Activated naive CD4-positive, alpha-beta T cell treated with anti-CD3 and anti-CD28 coated beads, Interleukin-2, amount 50 U/mL, for 72 hours (primary cell): ENCODE data around the gene MSL3. TPM values are rescaled to one million over a fixed set of nuclear protein-coding genes. Genes with fewer than 3 reads are reported as not detected.

Experiments
- ATAC-seq, 2 donors: fragments of 150-1000 bp; cut with Tn5 transposase; 2 replicates each; pipeline ENCODE4 v1.10.0; 2021; ENCODE audit warnings: mild to moderate bottlenecking in 2 of 2, moderate library complexity in 2 of 2
- DNase-seq, 2 donors: peaks; one replicate each; pipeline ENCODE4 v3.0.0; 2021 to 2022; ENCODE audit warnings: low spot score in 2 of 2
- H3K27ac Mint-ChIP-seq, 2 donors: one replicate each; pipeline ENCODE4 v1.8.0; 2022; ENCODE audit warnings: mild to moderate bottlenecking in 2 of 2, mixed read lengths in 2 of 2
- H3K36me3 Mint-ChIP-seq, 2 donors: one replicate each; pipeline ENCODE4 v1.8.0; 2022; ENCODE audit warnings: mixed read lengths in 2 of 2
- H3K9me3 Mint-ChIP-seq, 2 donors: one replicate each; pipeline ENCODE4 v1.8.0; 2022; ENCODE audit warnings: mixed read lengths in 2 of 2
- total RNA-seq, 2 donors: library from RNA; stranded (reverse); gene quantifications; one replicate each; pipeline ENCODE4 v1.2.3, GENCODE V29; 2022

The MSL3 gene
- total RNA-seq, 2 donors from 2014 or later: 38.4 to 72.3 TPM

DNA sequence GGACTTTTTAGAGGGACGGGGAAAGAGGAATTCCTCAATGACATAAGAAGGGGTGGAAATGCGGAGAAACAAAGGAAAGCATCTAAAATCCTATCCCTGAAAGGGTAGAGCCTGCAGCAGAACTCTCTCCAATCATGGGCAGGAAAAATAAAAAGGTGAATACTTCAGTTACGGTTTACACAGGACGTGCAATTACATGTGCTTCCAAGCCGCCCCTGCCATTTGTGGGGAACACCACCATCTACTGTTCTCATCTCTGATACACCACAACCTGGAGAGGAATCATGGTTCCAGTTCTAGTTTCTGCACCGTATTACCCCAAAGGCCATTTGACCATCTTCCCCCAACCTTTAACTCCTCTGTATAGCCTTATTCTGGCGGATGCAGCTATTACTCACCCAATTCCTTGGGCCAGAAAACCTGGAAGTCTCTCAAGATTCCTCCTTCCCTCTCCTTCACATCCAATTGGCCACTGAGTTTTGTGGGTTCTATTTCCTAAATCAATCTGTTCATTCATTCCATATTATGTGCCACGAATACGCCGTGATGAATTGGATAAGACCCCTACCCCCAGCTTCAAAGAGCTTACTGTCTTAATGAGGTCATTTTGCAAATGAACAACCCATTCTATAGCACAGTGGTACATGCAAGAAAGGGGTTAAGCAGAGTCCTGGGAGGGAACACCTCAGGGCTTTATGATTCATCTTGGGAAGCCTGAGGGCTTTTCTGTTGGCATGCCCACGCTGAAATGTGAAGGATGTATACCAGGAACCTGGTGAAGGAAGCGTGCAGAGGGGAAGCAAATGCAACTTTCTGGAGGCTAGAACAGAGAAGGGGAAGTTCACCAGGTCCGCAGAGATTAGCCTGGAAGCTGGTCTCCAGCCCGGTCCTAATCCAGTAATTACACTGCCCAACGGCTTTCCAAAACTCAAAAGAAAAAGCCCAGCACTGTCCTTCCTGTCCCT lies 1.4 kb upstream of the MSL3 start:
- no peak for DNase-seq
- Mint-ChIP-seq H3K36me3 (peaks cover 10 to 14% of the 10 kb centered on the region in 2 donors), H3K9me3 (no peaks in the 10 kb centered on the region), H3K27ac (peak overlapping the region; percentile 67 to 77)
- no peak for ATAC-seq

DNA sequence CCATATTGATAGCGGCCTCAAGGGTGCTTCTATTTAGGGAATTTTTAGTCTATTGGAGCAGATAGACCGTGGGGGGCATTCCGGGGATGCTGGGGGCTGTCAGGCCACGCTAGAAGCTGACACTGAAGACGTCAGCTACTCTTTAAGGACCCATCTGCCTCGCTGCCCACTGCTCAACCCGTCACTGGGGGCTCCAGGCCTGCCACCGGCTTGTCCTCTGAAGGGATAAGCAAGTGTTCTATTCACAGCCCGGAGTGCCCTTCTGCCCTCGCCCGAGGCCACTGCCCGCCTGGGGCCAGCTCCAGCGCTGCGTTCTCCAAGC lies 679 bp upstream of the MSL3 start:
- DNase-seq (no peak), ATAC-seq (no peak)
- Mint-ChIP-seq H3K9me3 (no peaks in the 10 kb centered on the region), H3K36me3 (peaks cover 18 to 21% of the 10 kb centered on the region in 2 donors), H3K27ac (peak overlapping the region in 1 of 2 donors; percentile 67)

- DNase-seq: peak; percentile 84 to 88
- H3K27ac Mint-ChIP-seq: peak overlapping the region; percentile 94 to 100
Observed at GRCh38 chrX:11758400-11759171, 549 bp downstream of the MSL3 start.

GRCh38 chrX:11759172-11759460 lies 1.1 kb downstream of the MSL3 start:
- DNase-seq (no peak), ATAC-seq (no peak)
- Mint-ChIP-seq H3K9me3 (no peaks in the 10 kb centered on the region), H3K27ac (peak overlapping the region; percentile 94 to 100), H3K36me3 (peaks cover 35 to 37% of the 10 kb centered on the region in 2 donors)

More at GRCh38 chrX:11758400-11759171, 549 bp downstream of the MSL3 start:
- Mint-ChIP-seq H3K36me3 (peaks cover 30 to 32% of the 10 kb centered on the region in 2 donors), H3K9me3 (no peaks in the 10 kb centered on the region)
- ATAC-seq: peak; percentile 62 to 68

DNA sequence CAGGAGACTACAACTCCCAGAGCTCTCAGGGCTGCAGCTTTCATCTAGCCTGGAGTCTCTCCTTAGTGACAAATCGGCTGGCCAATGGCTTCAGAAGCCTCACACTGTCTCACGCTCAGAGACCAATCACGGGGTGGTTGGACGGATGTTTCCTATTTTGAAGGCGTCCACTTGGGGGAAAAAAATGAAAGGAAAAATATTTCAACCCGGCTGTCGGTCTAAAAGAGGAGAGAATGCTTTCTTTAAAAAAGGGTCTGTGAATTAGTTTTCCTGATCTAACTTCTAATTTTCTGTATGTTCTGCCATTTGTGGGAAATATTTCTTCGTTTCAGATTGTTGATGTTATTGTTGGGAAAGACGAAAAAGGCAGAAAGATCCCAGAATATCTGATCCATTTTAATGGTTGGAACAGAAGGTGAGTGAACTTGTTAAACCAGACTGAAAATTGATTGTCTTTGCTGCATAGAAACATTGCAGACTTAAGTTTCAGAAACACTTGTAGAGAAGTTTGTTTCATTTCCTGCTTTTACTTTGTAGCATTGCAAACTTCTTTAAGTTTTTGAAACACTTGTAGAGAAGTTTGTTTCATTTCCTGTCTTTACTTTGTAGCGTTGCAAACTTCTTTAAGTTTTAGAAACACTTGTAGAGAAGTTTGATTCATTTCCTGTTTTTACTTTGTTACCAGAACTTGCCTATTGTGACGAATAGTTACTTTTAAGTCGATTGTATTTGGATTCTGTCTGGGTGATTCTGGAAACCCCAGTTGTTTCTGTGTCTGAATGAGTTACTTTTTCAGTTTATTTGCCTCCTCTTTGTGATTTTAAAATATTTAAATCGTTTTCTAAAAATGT lies 1.6 kb downstream of the MSL3 start:
- peak; percentile 51 to 59 for DNase-seq
- H3K36me3 Mint-ChIP-seq: peaks cover 41 to 43% of the 10 kb centered on the region in 2 donors
- ATAC-seq: peak; percentile 80 to 83
- H3K27ac Mint-ChIP-seq: peak overlapping the region; percentile 94 to 100
- H3K9me3 Mint-ChIP-seq: no peaks in the 10 kb centered on the region

DNA sequence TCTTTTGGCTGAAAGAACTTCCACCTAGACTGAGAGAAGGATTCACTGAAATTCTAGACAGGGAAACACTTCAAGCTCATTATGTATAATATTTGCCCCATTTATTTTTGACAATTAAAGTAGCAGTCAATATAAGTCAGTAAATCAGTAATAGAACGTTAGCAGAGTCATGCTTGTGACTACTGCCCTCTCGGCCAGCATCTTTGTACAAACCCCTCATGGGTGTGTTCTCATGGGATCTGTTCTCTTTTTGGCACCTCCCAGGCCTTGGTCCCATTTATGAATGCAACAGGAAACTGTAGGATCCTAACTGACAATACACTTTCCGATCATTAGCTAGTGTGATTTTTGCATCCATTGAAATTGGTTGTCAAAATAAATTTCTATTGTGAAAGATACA lies 2.9 kb downstream of the MSL3 start:
- DNase-seq: no peak
- H3K36me3 Mint-ChIP-seq: peaks cover 54% of the 10 kb centered on the region in 2 donors

DNA sequence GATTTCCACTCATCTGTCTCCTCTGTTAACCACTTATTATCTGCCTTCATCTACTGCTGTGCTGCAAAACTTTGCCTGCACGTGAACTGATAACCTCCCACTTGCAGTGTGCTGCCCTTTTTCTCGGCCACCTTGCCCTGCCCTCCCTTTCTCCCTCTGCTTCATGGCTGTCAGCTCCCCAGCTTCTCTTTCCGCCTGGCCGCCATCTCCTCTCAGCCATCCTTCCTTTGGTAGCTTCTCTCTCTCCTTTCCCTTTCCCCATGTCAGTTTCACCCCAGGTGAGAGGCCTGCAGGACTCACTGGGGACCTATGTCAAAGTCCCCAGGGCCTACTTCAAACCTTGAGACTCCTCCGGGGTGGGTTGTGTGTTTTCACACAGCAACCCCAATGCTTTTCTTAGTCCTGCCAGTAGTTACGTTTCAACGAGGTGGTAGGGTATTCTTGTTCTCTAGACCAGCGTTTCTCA lies 6.6 kb downstream of the MSL3 start:
- ATAC-seq (peak; percentile 41), DNase-seq (no peak)
- Mint-ChIP-seq H3K9me3 (no peaks in the 10 kb centered on the region), H3K27ac (peak overlapping the region; percentile 94 to 99), H3K36me3 (peaks cover 49 to 58% of the 10 kb centered on the region in 2 donors)

More for the DNA sequence above, 2.9 kb downstream of the MSL3 start:
- H3K9me3 Mint-ChIP-seq: no peaks in the 10 kb centered on the region
- peak overlapping the region; percentile 94 to 96 for H3K27ac Mint-ChIP-seq
- no peak for ATAC-seq

- ATAC-seq: peak in 1 of 2 donors; percentile 30
- no peaks in the 10 kb centered on the region for H3K9me3 Mint-ChIP-seq
- H3K27ac Mint-ChIP-seq: peak overlapping the region; percentile 94 to 99
- no peak for DNase-seq
- H3K36me3 Mint-ChIP-seq: peaks cover 49 to 58% of the 10 kb centered on the region in 2 donors
Observed at GRCh38 chrX:11765449-11765848, 7.4 kb downstream of the MSL3 start.

DNA sequence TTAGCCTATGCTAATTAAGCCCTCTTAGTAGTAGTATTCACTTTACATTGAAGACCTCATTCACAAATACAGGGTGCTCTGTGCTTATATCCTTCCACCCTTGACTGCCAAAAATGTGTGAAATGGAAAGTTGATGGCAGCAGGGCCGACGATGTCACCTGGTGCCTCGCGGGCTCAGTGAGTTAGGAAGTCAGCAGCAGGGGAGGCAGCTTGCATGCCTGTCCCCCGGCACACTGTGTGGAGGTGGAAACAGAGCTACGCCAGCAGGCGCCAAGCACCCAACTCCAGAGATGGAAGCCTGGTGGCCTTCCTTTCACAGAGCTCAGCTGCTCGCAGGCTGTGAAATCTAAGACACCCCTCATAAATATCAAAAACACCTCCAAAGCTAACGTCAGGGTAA lies 8.4 kb downstream of the MSL3 start:
- ATAC-seq: peak; percentile 13 to 14
- Mint-ChIP-seq H3K9me3 (no peaks in the 10 kb centered on the region), H3K36me3 (peaks cover 44 to 49% of the 10 kb centered on the region in 2 donors), H3K27ac (peak overlapping the region; percentile 46 to 94)
- no peak for DNase-seq

- peaks cover 32 to 33% of the 10 kb centered on the region in 2 donors for H3K36me3 Mint-ChIP-seq
- peak overlapping the region; percentile 32 to 83 for H3K27ac Mint-ChIP-seq
- DNase-seq: no peak
- no peaks in the 10 kb centered on the region for H3K9me3 Mint-ChIP-seq
- ATAC-seq: peak; percentile 52 to 53
Observed at GRCh38 chrX:11768039-11768438, 10.0 kb downstream of the MSL3 start.

GRCh38 chrX:11770320-11770719 lies 12.3 kb downstream of the MSL3 start:
- peaks cover 9 to 17% of the 10 kb centered on the region in 2 donors for H3K36me3 Mint-ChIP-seq
- DNase-seq: no peak
- peak overlapping the region; percentile 95 for H3K27ac Mint-ChIP-seq
- ATAC-seq: peak; percentile 62 to 73
- no peaks in the 10 kb centered on the region for H3K9me3 Mint-ChIP-seq

DNA sequence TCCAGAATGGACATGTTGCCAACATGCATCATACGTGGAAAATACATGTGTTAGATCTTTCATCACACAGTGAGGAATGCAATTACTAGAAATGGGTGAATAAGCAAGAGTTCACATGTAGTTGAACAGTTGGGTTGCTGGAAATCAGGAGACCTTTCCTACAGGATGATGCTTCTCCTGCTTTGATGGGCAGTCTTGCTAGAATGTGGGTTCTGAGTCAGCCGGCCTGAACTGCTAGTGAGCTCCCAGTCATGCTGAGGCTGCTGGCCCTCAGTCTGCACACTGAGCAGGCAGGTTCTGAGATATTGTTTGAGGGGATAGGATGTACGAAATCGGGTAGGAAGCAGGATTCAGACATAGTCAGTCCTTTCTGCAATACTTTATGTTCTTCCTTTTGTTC lies 20.2 kb downstream of the MSL3 start:
- ATAC-seq: no peak
- Mint-ChIP-seq H3K27ac (no peak overlapping the region), H3K36me3 (peaks cover 4 to 11% of the 10 kb centered on the region in 2 donors), H3K9me3 (no peaks in the 10 kb centered on the region)
- DNase-seq: no peak

DNA sequence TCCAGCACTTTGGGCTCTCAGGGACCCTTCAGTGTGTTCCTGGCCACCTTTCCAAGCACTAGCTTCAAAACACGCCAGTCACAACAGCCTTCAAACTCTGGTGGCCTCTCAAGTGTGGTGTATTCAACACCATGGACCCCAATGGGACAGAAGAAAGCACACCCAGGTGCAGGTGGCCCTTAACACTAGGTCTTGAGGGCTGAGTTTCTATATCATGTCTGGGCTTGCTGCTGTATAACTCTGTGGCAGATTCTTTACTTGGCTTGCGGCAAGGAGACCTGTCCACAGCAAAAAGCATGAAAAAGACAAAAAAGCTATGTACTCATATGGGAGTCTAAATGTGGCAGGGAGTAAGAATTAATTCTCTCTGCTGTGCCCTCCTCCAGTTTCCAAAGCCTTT lies 23.1 kb downstream of the MSL3 start:
- no peak overlapping the region for H3K27ac Mint-ChIP-seq
- H3K36me3 Mint-ChIP-seq: peaks cover under 1% of the 10 kb centered on the region in 2 donors
- ATAC-seq (no peak), DNase-seq (no peak)
- H3K9me3 Mint-ChIP-seq: no peaks in the 10 kb centered on the region

GRCh38 chrX:11781734-11782370 lies 23.8 kb downstream of the MSL3 start:
- no peaks in the 10 kb centered on the region for H3K9me3 Mint-ChIP-seq
- no peaks in the 10 kb centered on the region for H3K36me3 Mint-ChIP-seq
- DNase-seq: no peak
- H3K27ac Mint-ChIP-seq: no peak overlapping the region
- ATAC-seq: no peak

DNA sequence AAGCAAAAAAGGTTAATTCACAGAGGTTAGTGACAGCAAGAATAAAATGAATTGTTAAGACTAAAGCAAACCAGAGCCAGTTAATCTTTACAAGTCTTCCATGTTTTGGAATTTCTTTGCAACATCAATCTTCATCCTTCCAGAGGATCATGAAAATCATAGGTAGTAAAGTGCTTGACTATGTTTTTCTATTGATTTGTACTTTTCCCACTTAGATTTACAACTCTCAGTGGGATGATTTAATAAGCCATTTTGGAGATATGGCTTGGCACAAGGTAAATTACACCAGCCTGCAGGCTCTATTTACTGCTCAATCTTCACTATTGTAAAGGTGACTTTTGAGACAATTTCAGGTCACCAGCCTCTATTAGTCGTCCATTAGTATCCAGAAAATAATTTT lies 26.5 kb downstream of the MSL3 start:
- Mint-ChIP-seq H3K9me3 (no peaks in the 10 kb centered on the region), H3K36me3 (no peaks in the 10 kb centered on the region), H3K27ac (no peak overlapping the region)
- no peak for DNase-seq
- no peak for ATAC-seq

- no peak overlapping the region for H3K27ac Mint-ChIP-seq
- H3K36me3 Mint-ChIP-seq: no peaks in the 10 kb centered on the region
- no peaks in the 10 kb centered on the region for H3K9me3 Mint-ChIP-seq
- DNase-seq: no peak
- ATAC-seq: peak in 1 of 2 donors; percentile 39
Observed at GRCh38 chrX:11786862-11787261, 28.8 kb downstream of the MSL3 start.
